Neural progenitor cell (in vitro differentiated cells): ENCODE results near the gene IZUMO2. TPM values are rescaled to one million over a fixed set of nuclear protein-coding genes. Genes with fewer than 3 reads are reported as not detected.

Experiments
- DNase-seq: peaks from one replicate; pipeline ENCODE4 v3.0.0-alpha.2; 2016; ENCODE audit warnings: low spot score
- H2AFZ ChIP-seq: fragments of 200-600 bp; sonication (generic); replicated peaks from 2 replicates; pipeline ENCODE4 v1.6.1; 2016; ENCODE audit warnings: antibody characterized with exemption
- H3F3A ChIP-seq: fragments of 200-600 bp; sonication (generic); 2 replicates; pipeline ENCODE4 v1.6.1; 2016; ENCODE audit warnings: antibody characterized with exemption, low read depth
- H3K27ac ChIP-seq: fragments of 200-600 bp; sonication (generic); 2 replicates; pipeline ENCODE4 v1.5.1; 2016; ENCODE audit warnings: mild to moderate bottlenecking
- H3K27me3 ChIP-seq: fragments of 200-600 bp; sonication (generic); 2 replicates; pipeline ENCODE4 v1.6.1; 2016; ENCODE audit warnings: mild to moderate bottlenecking, moderate library complexity
- H3K36me3 ChIP-seq: fragments of 200-600 bp; sonication (generic); 2 replicates; pipeline ENCODE4 v1.5.1; 2016
- H3K4me1 ChIP-seq: fragments of 200-600 bp; sonication (generic); 2 replicates; pipeline ENCODE4 v1.6.1; 2016; ENCODE audit warnings: mixed run types
- H3K4me2 ChIP-seq: fragments of 200-600 bp; sonication (generic); 2 replicates; pipeline ENCODE4 v1.6.1; 2016
- H3K4me3 ChIP-seq: fragments of 200-600 bp; sonication (generic); 2 replicates; pipeline ENCODE4 v1.5.1; 2016
- H3K79me2 ChIP-seq: fragments of 200-600 bp; sonication (generic); 2 replicates; pipeline ENCODE4 v1.6.1; 2016; ENCODE audit warnings: low read depth
- H3K9ac ChIP-seq: fragments of 200-600 bp; sonication (generic); 2 replicates; pipeline ENCODE4 v1.6.1; 2016
- H3K9me3 ChIP-seq: fragments of 200-600 bp; sonication (generic); 2 replicates; pipeline ENCODE4 v1.5.1; 2016; ENCODE audit warnings: low read depth
- H4K20me1 ChIP-seq: fragments of 200-600 bp; sonication (generic); 2 replicates; pipeline ENCODE4 v1.6.1; 2016; ENCODE audit warnings: low read depth
- H3K27ac Mint-ChIP-seq: 3 replicates; pipeline ENCODE4 v1.8.0; 2021; ENCODE audit warnings: mixed read lengths
- H3K27me3 Mint-ChIP-seq: 2 replicates; pipeline ENCODE4 v1.8.0; 2022; ENCODE audit warnings: low read depth, mild to moderate bottlenecking, inconsistent platforms, moderate library complexity, mixed read lengths; ENCODE audit not compliant: insufficient read depth
- H3K36me3 Mint-ChIP-seq: 3 replicates; pipeline ENCODE4 v1.8.0; 2021; ENCODE audit warnings: mixed read lengths
- H3K4me1 Mint-ChIP-seq: 3 replicates; pipeline ENCODE4 v1.8.0; 2021; ENCODE audit warnings: mixed read lengths
- H3K4me3 Mint-ChIP-seq: 3 replicates; pipeline ENCODE4 v1.8.0; 2021; ENCODE audit warnings: mild to moderate bottlenecking, moderate library complexity, mixed read lengths
- H3K9me3 Mint-ChIP-seq: 3 replicates; pipeline ENCODE4 v1.8.0; 2020; ENCODE audit warnings: mixed read lengths
- CTCF ChIP-seq: fragments of 200-600 bp; sonication (generic); IDR thresholded peaks from 2 replicates; pipeline ENCODE4 v1.5.1; 2017; ENCODE audit warnings: antibody characterized with exemption, mild to moderate bottlenecking
- EZH2 ChIP-seq: fragments of 200-600 bp; sonication (generic); IDR thresholded peaks from 2 replicates; pipeline ENCODE4 v1.6.1; 2017; ENCODE audit warnings: antibody characterized with exemption, mild to moderate bottlenecking, moderate library complexity
- EZH2phosphoT487 ChIP-seq: fragments of 200-600 bp; sonication (generic); IDR thresholded peaks from 2 replicates; pipeline ENCODE4 v1.6.1; 2017; ENCODE audit warnings: antibody characterized with exemption
- total RNA-seq: library from RNA; depleted of rRNA; stranded (reverse); fragments of >200 nt; gene quantifications from 2 replicates; pipeline ENCODE4 v1.2.3, GENCODE V29; 2015; ENCODE audit warnings: low replicate concordance

Gene IZUMO2
- total RNA-seq, 1 donor from 2014 or later = not detected

- Mint-ChIP-seq H3K4me3 (peak overlapping the region; percentile 21), H3K4me1 (peaks cover 11% of the 10 kb centered on the region), H3K27me3 (peaks cover 17% of the 10 kb centered on the region), H3K36me3 (no peaks in the 10 kb centered on the region), H3K27ac (no peak overlapping the region), H3K9me3 (peaks cover 5% of the 10 kb centered on the region)
- no peak overlapping the region for H2AFZ ChIP-seq
- H3K4me1 ChIP-seq = peaks cover 5% of the 10 kb centered on the region
- no peaks in the 10 kb centered on the region for H3K79me2 ChIP-seq
- no peak overlapping the region for H3K27ac ChIP-seq
- H3K36me3 ChIP-seq = no peaks in the 10 kb centered on the region
- no peak for TF ChIP-seq EZH2
- no peak for TF ChIP-seq EZH2phosphoT487
- TF ChIP-seq CTCF = no peak
- H3F3A ChIP-seq = peaks cover 17% of the 10 kb centered on the region
- H3K9ac ChIP-seq = no peak overlapping the region
- H3K27me3 ChIP-seq = peaks cover 35% of the 10 kb centered on the region
- H3K9me3 ChIP-seq = peaks cover 5% of the 10 kb centered on the region
- H3K4me3 ChIP-seq = no peak overlapping the region
- H3K4me2 ChIP-seq = no peak overlapping the region
- DNase-seq = no peak
- H4K20me1 ChIP-seq = peaks cover 6% of the 10 kb centered on the region
These were observed 44.6 kb upstream of the IZUMO2 start for GRCh38 chr19:50207730-50208129.

- Mint-ChIP-seq H3K27me3 (peaks cover 28% of the 10 kb centered on the region), H3K27ac (peak overlapping the region; percentile 50), H3K4me1 (peaks cover 11% of the 10 kb centered on the region), H3K36me3 (no peaks in the 10 kb centered on the region), H3K4me3 (no peak overlapping the region), H3K9me3 (no peaks in the 10 kb centered on the region)
- Histone ChIP-seq H4K20me1 (peaks cover 6% of the 10 kb centered on the region), H3K79me2 (no peaks in the 10 kb centered on the region), H2AFZ (no peak overlapping the region), H3K36me3 (no peaks in the 10 kb centered on the region), H3F3A (peaks cover 17% of the 10 kb centered on the region), H3K27me3 (peaks cover 51% of the 10 kb centered on the region), H3K4me2 (peak overlapping the region; percentile 85), H3K9ac (no peak overlapping the region), H3K9me3 (no peaks in the 10 kb centered on the region), H3K4me3 (no peak overlapping the region), H3K27ac (no peak overlapping the region), H3K4me1 (peaks cover 5% of the 10 kb centered on the region)
- no peak for TF ChIP-seq CTCF
- no peak for TF ChIP-seq EZH2
- no peak for TF ChIP-seq EZH2phosphoT487
- no peak for DNase-seq
These were observed 43.1 kb upstream of the IZUMO2 start for GRCh38 chr19:50206191-50206590.

GRCh38 chr19:50205681-50206138 is 42.6 kb upstream of the IZUMO2 start:
- peak overlapping the region; percentile 85 for H3K4me2 ChIP-seq
- peak overlapping the region; percentile 59 for H3K4me3 ChIP-seq
- Mint-ChIP-seq H3K27me3 (peaks cover 33% of the 10 kb centered on the region), H3K4me3 (peak overlapping the region; percentile 52), H3K27ac (no peak overlapping the region), H3K4me1 (peaks cover 11% of the 10 kb centered on the region), H3K36me3 (no peaks in the 10 kb centered on the region), H3K9me3 (no peaks in the 10 kb centered on the region)
- peaks cover 56% of the 10 kb centered on the region for H3K27me3 ChIP-seq
- H3K79me2 ChIP-seq = no peaks in the 10 kb centered on the region
- H2AFZ ChIP-seq = peak overlapping the region; percentile 92
- peak; percentile 9 for DNase-seq
- peaks cover 6% of the 10 kb centered on the region for H4K20me1 ChIP-seq
- no peaks in the 10 kb centered on the region for H3K36me3 ChIP-seq
- TF ChIP-seq EZH2 = no peak
- no peak for TF ChIP-seq CTCF
- peaks cover 17% of the 10 kb centered on the region for H3F3A ChIP-seq
- H3K27ac ChIP-seq = no peak overlapping the region
- H3K4me1 ChIP-seq = peaks cover 5% of the 10 kb centered on the region
- no peak overlapping the region for H3K9ac ChIP-seq
- H3K9me3 ChIP-seq = no peaks in the 10 kb centered on the region
